SJCRH30 (cell line): ENCODE data around the gene BOD1L2. TPM values are rescaled to one million over a fixed set of nuclear protein-coding genes. Genes with fewer than 3 reads are reported as not detected.

Experiments used
- DNase-seq, 2 experiments: peaks; one replicate each; pipeline ENCODE4 v3.0.0-alpha.2; 2015 to 2020
- H3K27ac ChIP-seq: fragments of 250-450 bp; sonication (Bioruptor Pico); 2 replicates; pipeline ENCODE4 v1.5.1; 2020; ENCODE audit warnings: mild to moderate bottlenecking, moderate library complexity
- H3K27me3 ChIP-seq: fragments of 250-450 bp; sonication (Bioruptor Pico); 2 replicates; pipeline ENCODE4 v1.5.1; 2020; ENCODE audit warnings: mild to moderate bottlenecking, moderate library complexity
- H3K36me3 ChIP-seq: fragments of 250-450 bp; sonication (Bioruptor Pico); 2 replicates; pipeline ENCODE4 v1.5.1; 2020; ENCODE audit warnings: mild to moderate bottlenecking, moderate library complexity
- H3K4me1 ChIP-seq: fragments of 250-450 bp; sonication (Bioruptor Pico); 2 replicates; pipeline ENCODE4 v1.5.1; 2020; ENCODE audit warnings: mild to moderate bottlenecking, moderate library complexity
- H3K4me3 ChIP-seq: fragments of 250-450 bp; sonication (Bioruptor Pico); 2 replicates; pipeline ENCODE4 v1.5.1; 2020; ENCODE audit warnings: mild to moderate bottlenecking, moderate library complexity
- H3K9me3 ChIP-seq: fragments of 250-450 bp; sonication (Bioruptor Pico); replicated peaks from 2 replicates; pipeline ENCODE4 v1.5.1; 2020; ENCODE audit warnings: mild to moderate bottlenecking, moderate library complexity
- total RNA-seq: library from RNA; depleted of rRNA; stranded (reverse); fragments of >200 nt; shearing (Covaris generic); gene quantifications from 2 replicates; pipeline ENCODE4 v1.2.3, GENCODE V29; 2014; rRNA removed

Gene BOD1L2
- not detected in 2 replicates for total RNA-seq

GRCh38 chr18:57146956-57147636, at the start of gene BOD1L2:
TSS of gene BOD1L2 (plus strand) at chr18:57147087. CDS start at chr18:57147313, 226 bp downstream.
- H3K27me3 ChIP-seq = no peaks in the 10 kb centered on the region
- no peak within 1 kb of the TSS for H3K4me3 ChIP-seq
- no peaks in the 10 kb centered on the region for H3K4me1 ChIP-seq
- no peak within 1 kb of the TSS for H3K27ac ChIP-seq
- no peaks in the 10 kb centered on the region for H3K36me3 ChIP-seq
- H3K9me3 ChIP-seq = no peaks in the 10 kb centered on the region
- no peak for DNase-seq

- Histone ChIP-seq H3K4me1 (no peaks in the 10 kb centered on the region), H3K27me3 (no peaks in the 10 kb centered on the region), H3K4me3 (no peak overlapping the region), H3K9me3 (no peaks in the 10 kb centered on the region), H3K36me3 (no peaks in the 10 kb centered on the region), H3K27ac (no peak overlapping the region)
- DNase-seq = peak; percentile 4 to 52
These were observed 39.6 kb upstream of the BOD1L2 start for GRCh38 chr18:57107140-57107832.

GRCh38 chr18:57110290-57110689, 36.6 kb upstream of the BOD1L2 start:
- H3K9me3 ChIP-seq = no peaks in the 10 kb centered on the region
- no peaks in the 10 kb centered on the region for H3K27me3 ChIP-seq
- H3K4me3 ChIP-seq = no peak overlapping the region
- H3K36me3 ChIP-seq = no peaks in the 10 kb centered on the region
- H3K27ac ChIP-seq = no peak overlapping the region
- H3K4me1 ChIP-seq = no peaks in the 10 kb centered on the region
- DNase-seq = no peak

- Histone ChIP-seq H3K4me3 (no peak overlapping the region), H3K27ac (no peak overlapping the region), H3K27me3 (no peaks in the 10 kb centered on the region), H3K4me1 (no peaks in the 10 kb centered on the region), H3K36me3 (no peaks in the 10 kb centered on the region), H3K9me3 (no peaks in the 10 kb centered on the region)
- DNase-seq = no peak
These were observed 33.0 kb upstream of the BOD1L2 start for GRCh38 chr18:57113799-57114420.

- no peak for DNase-seq
- Histone ChIP-seq H3K4me3 (no peak overlapping the region), H3K27ac (no peak overlapping the region), H3K9me3 (no peaks in the 10 kb centered on the region), H3K27me3 (no peaks in the 10 kb centered on the region), H3K36me3 (no peaks in the 10 kb centered on the region), H3K4me1 (no peaks in the 10 kb centered on the region)
These were observed 30.2 kb upstream of the BOD1L2 start for GRCh38 chr18:57116598-57117132.

- Histone ChIP-seq H3K27ac (no peak overlapping the region), H3K4me3 (no peak overlapping the region), H3K36me3 (no peaks in the 10 kb centered on the region), H3K27me3 (no peaks in the 10 kb centered on the region), H3K4me1 (no peaks in the 10 kb centered on the region), H3K9me3 (no peaks in the 10 kb centered on the region)
- DNase-seq = no peak
These were observed 25.3 kb upstream of the BOD1L2 start for GRCh38 chr18:57121542-57122112.

GRCh38 chr18:57122936-57123510, 23.9 kb upstream of the BOD1L2 start:
- H3K27me3 ChIP-seq = no peaks in the 10 kb centered on the region
- no peaks in the 10 kb centered on the region for H3K36me3 ChIP-seq
- no peak overlapping the region for H3K27ac ChIP-seq
- H3K9me3 ChIP-seq = no peaks in the 10 kb centered on the region
- H3K4me1 ChIP-seq = no peaks in the 10 kb centered on the region
- no peak overlapping the region for H3K4me3 ChIP-seq
- DNase-seq = no peak

GRCh38 chr18:57125627-57126026, 21.3 kb upstream of the BOD1L2 start:
- Histone ChIP-seq H3K36me3 (no peaks in the 10 kb centered on the region), H3K27ac (no peak overlapping the region), H3K4me1 (no peaks in the 10 kb centered on the region), H3K27me3 (no peaks in the 10 kb centered on the region), H3K9me3 (no peaks in the 10 kb centered on the region), H3K4me3 (no peak overlapping the region)
- no peak for DNase-seq

GRCh38 chr18:57128220-57128932, 18.5 kb upstream of the BOD1L2 start:
- no peak for DNase-seq
- Histone ChIP-seq H3K4me1 (no peaks in the 10 kb centered on the region), H3K9me3 (no peaks in the 10 kb centered on the region), H3K27me3 (no peaks in the 10 kb centered on the region), H3K27ac (no peak overlapping the region), H3K4me3 (no peak overlapping the region), H3K36me3 (no peaks in the 10 kb centered on the region)

- Histone ChIP-seq H3K4me1 (no peaks in the 10 kb centered on the region), H3K9me3 (no peaks in the 10 kb centered on the region), H3K4me3 (no peak overlapping the region), H3K36me3 (no peaks in the 10 kb centered on the region), H3K27me3 (no peaks in the 10 kb centered on the region), H3K27ac (no peak overlapping the region)
- DNase-seq = no peak
These were observed 15.8 kb upstream of the BOD1L2 start for GRCh38 chr18:57131101-57131500.

GRCh38 chr18:57131782-57132181, 15.1 kb upstream of the BOD1L2 start:
- no peaks in the 10 kb centered on the region for H3K4me1 ChIP-seq
- H3K27ac ChIP-seq = no peak overlapping the region
- H3K27me3 ChIP-seq = no peaks in the 10 kb centered on the region
- H3K36me3 ChIP-seq = no peaks in the 10 kb centered on the region
- H3K4me3 ChIP-seq = no peak overlapping the region
- no peak for DNase-seq
- H3K9me3 ChIP-seq = no peaks in the 10 kb centered on the region

- DNase-seq = no peak
- Histone ChIP-seq H3K27me3 (no peaks in the 10 kb centered on the region), H3K9me3 (no peaks in the 10 kb centered on the region), H3K27ac (no peak overlapping the region), H3K4me3 (no peak overlapping the region), H3K36me3 (no peaks in the 10 kb centered on the region), H3K4me1 (no peaks in the 10 kb centered on the region)
These were observed 12.2 kb upstream of the BOD1L2 start for GRCh38 chr18:57134618-57135135.

GRCh38 chr18:57135699-57136098, 11.2 kb upstream of the BOD1L2 start:
- H3K27me3 ChIP-seq = no peaks in the 10 kb centered on the region
- no peak for DNase-seq
- H3K9me3 ChIP-seq = no peaks in the 10 kb centered on the region

GRCh38 chr18:57137847-57138246, 9.0 kb upstream of the BOD1L2 start:
- H3K4me3 ChIP-seq = no peak overlapping the region

More at GRCh38 chr18:57135699-57136098, 11.2 kb upstream of the BOD1L2 start:
- Histone ChIP-seq H3K4me1 (no peaks in the 10 kb centered on the region), H3K27ac (no peak overlapping the region), H3K36me3 (no peaks in the 10 kb centered on the region), H3K4me3 (no peak overlapping the region)

More at GRCh38 chr18:57137847-57138246, 9.0 kb upstream of the BOD1L2 start:
- Histone ChIP-seq H3K27me3 (no peaks in the 10 kb centered on the region), H3K4me1 (no peaks in the 10 kb centered on the region), H3K36me3 (no peaks in the 10 kb centered on the region), H3K27ac (no peak overlapping the region), H3K9me3 (no peaks in the 10 kb centered on the region)
- no peak for DNase-seq
